Body of pancreas (tissue), 4 donors: ENCODE results near the gene OVOL1. TPM values are rescaled to one million over a fixed set of nuclear protein-coding genes. Genes with fewer than 3 reads are reported as not detected.

ENCODE experiments used
- ATAC-seq: fragments of 150-250 bp; one replicate; pipeline ENCODE4 v1.9.1; 2016
- DNase-seq, 4 donors: peaks; one replicate each; pipeline ENCODE4 v3.0.0-alpha.2; 2019
- H3K27ac ChIP-seq, 4 donors: fragments of 200-600 bp; sonication (generic); 1 replicate in 3 of 4; 2 replicates in 1 of 4; pipeline versions ENCODE4 v1.5.1 to v1.6.1; 2016 to 2019; ENCODE audit warnings: mild to moderate bottlenecking in 1 of 4, mixed read lengths in 1 of 4, moderate library complexity in 1 of 4
- H3K27me3 ChIP-seq, 2 donors: fragments of 200-600 bp; sonication (generic); one replicate each; pipeline ENCODE4 v1.6.0; 2016; ENCODE audit warnings: mild to moderate bottlenecking in 1 of 2
- H3K36me3 ChIP-seq, 2 donors: fragments of 200-600 bp; sonication (generic); replicated peaks in 1 of 2; 2 replicates each; pipeline ENCODE4 v1.5.1; 2016; ENCODE audit warnings: low read depth in 2 of 2; ENCODE audit not compliant: insufficient read depth in 1 of 2
- H3K4me1 ChIP-seq: fragments of 200-600 bp; sonication (generic); one replicate; pipeline ENCODE4 v1.6.0; 2016
- H3K4me3 ChIP-seq, 2 donors: fragments of 200-600 bp; sonication (generic); 1 replicate in 1 of 2; 2 replicates in 1 of 2; pipeline ENCODE4 v1.5.1; 2016 to 2019
- H3K9me3 ChIP-seq, 3 donors: fragments of 200-600 bp; sonication (generic); 1 replicate in 2 of 3; 2 replicates in 1 of 3; pipeline ENCODE4 v1.5.1; 2016
- POLR2A ChIP-seq, 3 donors: fragments of 450-650 bp; IDR thresholded peaks; one replicate each; pipeline ENCODE4 v1.6.1; 2016; ENCODE audit warnings: antibody characterized with exemption in 3 of 3, mild to moderate bottlenecking in 2 of 3
- WGBS, 2 donors: methylation state at CpG; one replicate each; pipeline ENCODE4 v1.1.5; 2017; 5-methylcytosine and 5-hydroxymethylcytosine counted together
- intact Hi-C: fragments of 100-400 bp; cut with DNase I; formaldehyde crosslinking; loops from one replicate; pipeline ENCODE4 v1.15.1; 2023
- total RNA-seq, 2 donors: library from RNA; depleted of rRNA; stranded (reverse); fragments of >200 nt; gene quantifications; one replicate each; pipeline ENCODE4 v1.1.0, GENCODE V29; 2016
- TF ChIP-seq, protein P1 (sequence below), 7 experiments: fragments of 450-650 bp in 4 of 7; fragments of 200-600 bp in 3 of 7; sonication (generic) in 3 of 7; IDR thresholded peaks; one replicate each; pipeline ENCODE4 v1.5.1; 2016 to 2019; ENCODE audit warnings: antibody characterized with exemption in 7 of 7

Gene OVOL1
- total RNA-seq, 2 donors from 2014 or later, result 0.78 to 1.3 TPM

DNA sequence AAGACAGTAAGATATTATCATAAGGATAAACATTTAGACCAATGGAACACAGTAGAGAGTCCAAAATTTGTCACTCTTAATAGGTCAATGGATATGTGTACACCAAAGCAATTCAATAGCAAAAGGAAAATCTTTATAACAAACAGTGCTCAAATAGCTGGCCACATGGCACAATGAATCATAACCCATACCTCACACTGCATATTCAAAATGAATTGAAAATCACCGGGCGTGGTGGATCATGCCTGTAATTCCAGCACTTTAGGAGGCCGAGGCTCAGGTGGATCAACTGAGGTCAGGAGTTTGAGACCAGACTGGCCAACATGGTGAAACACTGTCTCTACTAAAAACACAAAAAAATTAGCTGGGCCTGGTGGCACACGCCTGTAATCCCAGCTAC is 55.3 kb downstream of the OVOL1 start:
- Histone ChIP-seq H3K4me3 (no peak overlapping the region), H3K27ac (no peak overlapping the region), H3K27me3 (no peaks in the 10 kb centered on the region), H3K4me1 (no peaks in the 10 kb centered on the region), H3K36me3 (no peaks in the 10 kb centered on the region), H3K9me3 (no peaks in the 10 kb centered on the region)
- ATAC-seq, result no peak
- DNase-seq, result no peak
- 93% methylated on average over 4 of the region's 4 CpGs for WGBS, 2 donors
- intact Hi-C loops, result no loop called here
- TF ChIP-seq POLR2A (IDR thresholded peaks at IDR 0.05), result no peak

DNA sequence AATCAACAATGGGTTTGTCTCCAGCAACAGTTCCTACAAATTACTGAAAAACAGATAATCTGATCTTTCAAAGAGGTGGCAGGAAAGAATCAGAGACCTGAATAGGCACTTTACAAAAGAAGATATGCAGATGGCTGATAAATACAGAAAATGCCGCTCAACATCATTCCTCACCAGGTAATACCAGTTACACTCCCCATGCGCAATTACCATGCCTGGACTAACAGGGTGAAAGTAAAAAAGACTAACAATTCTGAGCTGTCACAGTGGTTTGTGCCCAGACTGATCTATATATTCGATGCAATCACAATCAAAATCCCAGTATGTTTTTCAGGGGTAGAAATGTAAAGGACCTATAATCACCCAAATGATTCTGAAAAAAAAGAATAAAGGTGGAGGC is 56.9 kb downstream of the OVOL1 start:
- intact Hi-C loops, result no loop called here
- Histone ChIP-seq H3K36me3 (no peaks in the 10 kb centered on the region), H3K27me3 (no peaks in the 10 kb centered on the region), H3K9me3 (no peaks in the 10 kb centered on the region), H3K4me3 (no peak overlapping the region), H3K4me1 (no peaks in the 10 kb centered on the region), H3K27ac (no peak overlapping the region)
- WGBS, 2 donors, result 76 to 85% methylated on average over 3 of the region's 3 CpGs
- DNase-seq (no peak), ATAC-seq (no peak)
- TF ChIP-seq, protein P1, sequence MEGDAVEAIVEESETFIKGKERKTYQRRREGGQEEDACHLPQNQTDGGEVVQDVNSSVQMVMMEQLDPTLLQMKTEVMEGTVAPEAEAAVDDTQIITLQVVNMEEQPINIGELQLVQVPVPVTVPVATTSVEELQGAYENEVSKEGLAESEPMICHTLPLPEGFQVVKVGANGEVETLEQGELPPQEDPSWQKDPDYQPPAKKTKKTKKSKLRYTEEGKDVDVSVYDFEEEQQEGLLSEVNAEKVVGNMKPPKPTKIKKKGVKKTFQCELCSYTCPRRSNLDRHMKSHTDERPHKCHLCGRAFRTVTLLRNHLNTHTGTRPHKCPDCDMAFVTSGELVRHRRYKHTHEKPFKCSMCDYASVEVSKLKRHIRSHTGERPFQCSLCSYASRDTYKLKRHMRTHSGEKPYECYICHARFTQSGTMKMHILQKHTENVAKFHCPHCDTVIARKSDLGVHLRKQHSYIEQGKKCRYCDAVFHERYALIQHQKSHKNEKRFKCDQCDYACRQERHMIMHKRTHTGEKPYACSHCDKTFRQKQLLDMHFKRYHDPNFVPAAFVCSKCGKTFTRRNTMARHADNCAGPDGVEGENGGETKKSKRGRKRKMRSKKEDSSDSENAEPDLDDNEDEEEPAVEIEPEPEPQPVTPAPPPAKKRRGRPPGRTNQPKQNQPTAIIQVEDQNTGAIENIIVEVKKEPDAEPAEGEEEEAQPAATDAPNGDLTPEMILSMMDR (IDR thresholded peaks at IDR 0.05), result no peak
- no peak for TF ChIP-seq POLR2A (IDR thresholded peaks at IDR 0.05)

DNA sequence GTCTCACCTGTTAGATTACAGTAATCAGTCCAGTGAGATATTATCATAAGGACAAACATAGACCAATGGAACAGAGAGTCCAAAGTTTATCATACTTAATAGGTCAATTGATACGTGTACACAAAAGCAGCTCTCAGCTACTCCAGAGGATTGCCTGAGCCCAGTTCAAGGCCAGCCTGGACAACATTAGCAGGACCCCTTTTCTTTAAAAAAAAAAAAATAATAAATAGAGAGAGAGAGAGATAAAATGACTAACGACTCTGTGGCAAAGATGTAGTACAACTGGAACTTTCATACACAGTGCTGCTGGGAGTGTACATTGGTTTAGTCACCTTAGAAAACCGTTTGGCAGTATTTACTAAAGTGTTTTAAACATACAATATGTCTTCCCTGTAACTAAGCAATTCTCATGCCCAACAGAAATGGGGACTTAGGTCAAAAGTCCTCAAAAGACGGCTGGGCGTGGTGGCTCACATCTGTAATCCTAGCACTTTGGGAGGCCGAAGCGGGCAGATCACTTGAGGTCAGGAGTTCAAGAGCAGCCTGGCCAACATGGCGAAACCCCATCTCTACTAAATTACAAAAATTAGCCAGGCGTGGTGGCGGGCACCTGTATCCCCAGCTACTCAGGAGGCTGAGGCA is 57.5 kb downstream of the OVOL1 start:
- Histone ChIP-seq H3K4me1 (no peaks in the 10 kb centered on the region), H3K27me3 (no peaks in the 10 kb centered on the region), H3K36me3 (no peaks in the 10 kb centered on the region), H3K9me3 (no peaks in the 10 kb centered on the region), H3K4me3 (no peak overlapping the region), H3K27ac (no peak overlapping the region)
- 65 to 75% methylated on average over 10 of the region's 10 CpGs for WGBS, 2 donors
- no peak for ATAC-seq
- TF ChIP-seq POLR2A (IDR thresholded peaks at IDR 0.05), result no peak
- TF ChIP-seq, protein P1 (IDR thresholded peaks at IDR 0.05), result no peak
- no peak for DNase-seq
- intact Hi-C loops, result no loop called here

Other genes with a start within 250 kb of the OVOL1 start
- 100 to 1,000 TPM; 131 to 330 TPM for gene LTBP3, start 228.7 kb upstream of the OVOL1 start, total RNA-seq
- 10 to 100 TPM; 39.2 to 66.9 TPM for gene ZNRD2, start 216.6 kb upstream of the OVOL1 start, total RNA-seq
- 100 to 1,000 TPM in 1 of 2 donors, 10 to 100 TPM in 1; 44.8 to 116 TPM for gene FAM89B, start 214.5 kb upstream of the OVOL1 start, total RNA-seq
- 10 to 100 TPM; 35.0 to 76.1 TPM for gene EHBP1L1, start 211.0 kb upstream of the OVOL1 start, total RNA-seq
- gene KCNK7, start 191.3 kb upstream of the OVOL1 start, total RNA-seq, result 1 to 10 TPM in 1 of 2 donors, under 1 TPM in 1; 0.66 to 1.0 TPM
- gene MAP3K11, start 172.8 kb upstream of the OVOL1 start, total RNA-seq, result 10 to 100 TPM; 31.6 to 94.9 TPM
- 10 to 100 TPM; 21.8 to 56.7 TPM for gene PCNX3, start 171.3 kb upstream of the OVOL1 start, total RNA-seq
- 10 to 100 TPM; 23.6 to 29.3 TPM for gene SIPA1, start 149.0 kb upstream of the OVOL1 start, total RNA-seq
- gene RELA, start 124.1 kb upstream of the OVOL1 start, total RNA-seq, result 10 to 100 TPM; 27.5 to 45.8 TPM
- 10 to 100 TPM; 38.9 to 45.5 TPM for gene KAT5, start 74.8 kb upstream of the OVOL1 start, total RNA-seq
- gene RNASEH2C, start 66.3 kb upstream of the OVOL1 start, total RNA-seq, result 100 to 1,000 TPM in 1 of 2 donors, 10 to 100 TPM in 1; 45.4 to 112 TPM
- gene AP5B1, start 6.1 kb upstream of the OVOL1 start, total RNA-seq, result 10 to 100 TPM; 18.2 to 33.9 TPM
- gene SNX32, start 46.9 kb downstream of the OVOL1 start, total RNA-seq, result under 1 TPM in 1 of 2 donors, not detected in 1; 0.26 TPM
- 100 to 1,000 TPM; 190 to 412 TPM for gene CFL1, start 71.1 kb downstream of the OVOL1 start, total RNA-seq
- 10 to 100 TPM; 38.2 to 40.5 TPM for gene MUS81, start 73.4 kb downstream of the OVOL1 start, total RNA-seq
- 10 to 100 TPM; 16.2 to 25.4 TPM for gene EFEMP2, start 85.7 kb downstream of the OVOL1 start, total RNA-seq
- under 1 TPM; 0.33 to 0.78 TPM for gene CTSW, start 92.8 kb downstream of the OVOL1 start, total RNA-seq
- gene FIBP, start 101.4 kb downstream of the OVOL1 start, total RNA-seq, result 10 to 100 TPM; 40.2 to 49.5 TPM
- 10 to 100 TPM; 49.8 to 54.5 TPM for gene CCDC85B, start 103.6 kb downstream of the OVOL1 start, total RNA-seq
- gene FOSL1, start 113.3 kb downstream of the OVOL1 start, total RNA-seq, result 10 to 100 TPM in 1 of 2 donors, under 1 TPM in 1; 0.52 to 17.8 TPM
- 10 to 100 TPM; 10.4 to 17.8 TPM for gene C11orf68, start 132.0 kb downstream of the OVOL1 start, total RNA-seq
- gene DRAP1, start 132.4 kb downstream of the OVOL1 start, total RNA-seq, result 10 to 100 TPM; 29.6 to 91.6 TPM
- gene TSGA10IP, start 158.4 kb downstream of the OVOL1 start, total RNA-seq, result not detected
- gene SART1, start 174.7 kb downstream of the OVOL1 start, total RNA-seq, result 10 to 100 TPM; 27.5 to 60.6 TPM
- gene EIF1AD, start 215.1 kb downstream of the OVOL1 start, total RNA-seq, result 10 to 100 TPM in 1 of 2 donors, 1 to 10 TPM in 1; 7.8 to 28.0 TPM
- gene BANF1, start 215.4 kb downstream of the OVOL1 start, total RNA-seq, result 10 to 100 TPM; 44.4 to 62.3 TPM
- gene CST6, start 224.9 kb downstream of the OVOL1 start, total RNA-seq, result not detected
- gene CATSPER1, start 239.4 kb downstream of the OVOL1 start, total RNA-seq, result not detected